Lung (tissue), 12 donors: Measurements from ENCODE around the gene NFASC. TPM values are rescaled to one million over a fixed set of nuclear protein-coding genes. Genes with fewer than 3 reads are reported as not detected.

Experiments
- ATAC-seq: fragments of 200-7000 bp; cut with Tn5 transposase; one replicate; pipeline ENCODE4 v1.9.1; 2020; ENCODE audit warnings: moderate number of reproducible peaks; ENCODE audit not compliant: insufficient read depth, low FRiP score
- DNase-seq, 3 donors: peaks; one replicate each; pipeline ENCODE4 v3.0.0-alpha.2; 2013 to 2017
- H3K27ac ChIP-seq, 2 donors: one replicate each; pipeline ENCODE4 v1.5.1; 2013; ENCODE audit warnings: mild to moderate bottlenecking in 2 of 2, moderate library complexity in 2 of 2, control low read depth in 1 of 2, inconsistent platforms in 1 of 2, low read depth in 1 of 2, low read length in 1 of 2
- H3K27me3 ChIP-seq, 3 donors: one replicate each; pipeline ENCODE4 v1.5.1; 2013; ENCODE audit warnings: low read length in 2 of 3; ENCODE audit not compliant: control insufficient read depth in 3 of 3, insufficient read depth in 3 of 3
- H3K36me3 ChIP-seq, 4 donors: one replicate each; pipeline ENCODE4 v1.5.1; 2013; ENCODE audit warnings: low read length in 4 of 4, mild to moderate bottlenecking in 1 of 4, moderate library complexity in 1 of 4; ENCODE audit not compliant: control insufficient read depth in 4 of 4, insufficient read depth in 4 of 4
- H3K4me1 ChIP-seq, 5 donors: one replicate each; pipeline ENCODE4 v1.5.1; 2013; ENCODE audit warnings: low read length in 5 of 5, mild to moderate bottlenecking in 2 of 5, moderate library complexity in 1 of 5; ENCODE audit not compliant: control insufficient read depth in 5 of 5, insufficient read depth in 5 of 5
- H3K4me3 ChIP-seq: one replicate; pipeline ENCODE4 v1.5.1; 2013; ENCODE audit warnings: mild to moderate bottlenecking, control low read depth, moderate library complexity
- H3K9ac ChIP-seq, 2 donors: one replicate each; pipeline ENCODE4 v1.5.1; 2013; ENCODE audit warnings: low read length in 2 of 2, control low read depth in 1 of 2; ENCODE audit not compliant: insufficient read depth in 1 of 2
- H3K9me3 ChIP-seq, 4 donors: one replicate each; pipeline ENCODE4 v1.5.1; 2013; ENCODE audit warnings: low read length in 3 of 4, mild to moderate bottlenecking in 1 of 4, moderate library complexity in 1 of 4; ENCODE audit not compliant: control insufficient read depth in 4 of 4, insufficient read depth in 3 of 4
- WGBS, 2 donors: extraction: QIAGEN DNeasy Blood & Tissue Kit; methylation state at CpG; one replicate each; pipeline ENCODE4 v1.1.7; 2013; 5-methylcytosine and 5-hydroxymethylcytosine counted together
- polyA plus RNA-seq, 2 donors: library from polyadenylated mRNA; stranded (reverse); fragments of 200-250 nt; gene quantifications; one replicate each; pipeline ENCODE4 v1.2.1, GENCODE V29; 2013
- total RNA-seq, 2 donors: library from RNA; depleted of rRNA in 1 of 2; stranded (reverse); fragments of >200 nt in 1 of 2; gene quantifications; one replicate each; pipeline ENCODE4 v1.2.1, GENCODE V29; 2014 to 2021
- TF ChIP-seq, protein P1 (sequence below): IDR thresholded peaks from 2 replicates; pipeline ENCODE4 v1.5.1; 2012; ENCODE audit warnings: mild to moderate bottlenecking; ENCODE audit errors: control extremely low read depth, extremely low read depth
- donor health status: control.
- donor health status: control.
- donor health status: Bipolar disorder and iron deficiency.
- donor health status: healthy.
- donor health status: DM: yes; HTN: yes; CAD: no.

Gene NFASC
- total and polyA plus RNA-seq, 4 donors = 1.8 to 11.2 (median 3.8) TPM

DNA sequence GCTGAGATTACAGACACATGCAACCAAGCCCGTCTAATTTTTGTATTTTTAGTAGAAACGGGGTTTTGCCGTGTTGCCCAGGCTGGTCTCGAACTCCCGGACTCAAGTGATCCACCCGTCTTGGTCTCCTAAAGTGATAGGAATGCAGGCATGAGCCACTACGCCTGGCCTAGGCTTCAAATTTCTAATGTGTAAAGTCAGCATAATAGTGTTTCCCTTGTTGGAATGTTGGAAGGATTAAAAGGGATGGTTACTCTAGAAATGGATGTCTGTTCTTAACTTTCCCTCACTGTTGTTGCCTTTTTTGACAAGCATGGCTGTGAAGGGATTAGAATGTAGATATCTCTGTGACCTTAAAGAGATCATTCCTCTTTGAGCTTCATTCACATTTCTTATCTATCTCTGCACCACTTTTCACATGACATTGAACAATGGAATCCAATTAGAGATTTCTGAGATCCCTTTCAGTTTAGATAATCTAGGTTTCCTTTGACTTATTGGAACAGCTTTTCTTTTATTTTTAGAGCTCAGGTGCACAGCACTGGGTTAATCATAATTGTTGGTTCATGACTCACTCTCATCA lies 33.7 kb downstream of the NFASC start:
- H3K27me3 ChIP-seq = peaks cover 0 to 2% (median 0%) of the 10 kb centered on the region in 3 donors
- H3K4me3 ChIP-seq = no peak overlapping the region
- no peaks in the 10 kb centered on the region for H3K4me1 ChIP-seq
- no peak for DNase-seq
- H3K27ac ChIP-seq = no peak overlapping the region
- no peak for ATAC-seq
- TF ChIP-seq, protein P1, sequence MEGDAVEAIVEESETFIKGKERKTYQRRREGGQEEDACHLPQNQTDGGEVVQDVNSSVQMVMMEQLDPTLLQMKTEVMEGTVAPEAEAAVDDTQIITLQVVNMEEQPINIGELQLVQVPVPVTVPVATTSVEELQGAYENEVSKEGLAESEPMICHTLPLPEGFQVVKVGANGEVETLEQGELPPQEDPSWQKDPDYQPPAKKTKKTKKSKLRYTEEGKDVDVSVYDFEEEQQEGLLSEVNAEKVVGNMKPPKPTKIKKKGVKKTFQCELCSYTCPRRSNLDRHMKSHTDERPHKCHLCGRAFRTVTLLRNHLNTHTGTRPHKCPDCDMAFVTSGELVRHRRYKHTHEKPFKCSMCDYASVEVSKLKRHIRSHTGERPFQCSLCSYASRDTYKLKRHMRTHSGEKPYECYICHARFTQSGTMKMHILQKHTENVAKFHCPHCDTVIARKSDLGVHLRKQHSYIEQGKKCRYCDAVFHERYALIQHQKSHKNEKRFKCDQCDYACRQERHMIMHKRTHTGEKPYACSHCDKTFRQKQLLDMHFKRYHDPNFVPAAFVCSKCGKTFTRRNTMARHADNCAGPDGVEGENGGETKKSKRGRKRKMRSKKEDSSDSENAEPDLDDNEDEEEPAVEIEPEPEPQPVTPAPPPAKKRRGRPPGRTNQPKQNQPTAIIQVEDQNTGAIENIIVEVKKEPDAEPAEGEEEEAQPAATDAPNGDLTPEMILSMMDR = no peak
- WGBS, 2 donors = 91 to 92% methylated on average over 7 of the region's 7 CpGs
- no peaks in the 10 kb centered on the region for H3K36me3 ChIP-seq
- H3K9ac ChIP-seq = no peak overlapping the region
- no peaks in the 10 kb centered on the region for H3K9me3 ChIP-seq

DNA sequence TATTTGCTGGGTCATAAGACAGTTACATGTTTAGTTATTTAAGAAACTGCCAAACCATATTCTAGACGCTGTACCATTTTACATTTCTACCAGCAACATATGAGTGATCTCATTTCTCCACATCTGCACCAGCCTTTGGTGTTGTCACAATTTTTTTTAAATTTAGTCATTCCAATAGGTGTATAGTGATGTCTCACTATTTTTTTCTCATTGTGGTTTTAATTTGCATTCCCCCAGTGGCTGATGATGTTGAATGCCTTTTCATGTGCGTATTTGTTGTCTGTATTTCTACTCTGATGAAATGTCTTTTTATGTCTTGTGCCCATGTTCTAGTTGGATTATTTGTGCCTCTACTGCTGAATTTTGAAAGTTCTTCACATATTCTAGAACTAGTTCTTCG lies 38.4 kb downstream of the NFASC start:
- 88 to 96% methylated on average over 3 of the region's 3 CpGs for WGBS, 2 donors
- no peak for ATAC-seq

DNA sequence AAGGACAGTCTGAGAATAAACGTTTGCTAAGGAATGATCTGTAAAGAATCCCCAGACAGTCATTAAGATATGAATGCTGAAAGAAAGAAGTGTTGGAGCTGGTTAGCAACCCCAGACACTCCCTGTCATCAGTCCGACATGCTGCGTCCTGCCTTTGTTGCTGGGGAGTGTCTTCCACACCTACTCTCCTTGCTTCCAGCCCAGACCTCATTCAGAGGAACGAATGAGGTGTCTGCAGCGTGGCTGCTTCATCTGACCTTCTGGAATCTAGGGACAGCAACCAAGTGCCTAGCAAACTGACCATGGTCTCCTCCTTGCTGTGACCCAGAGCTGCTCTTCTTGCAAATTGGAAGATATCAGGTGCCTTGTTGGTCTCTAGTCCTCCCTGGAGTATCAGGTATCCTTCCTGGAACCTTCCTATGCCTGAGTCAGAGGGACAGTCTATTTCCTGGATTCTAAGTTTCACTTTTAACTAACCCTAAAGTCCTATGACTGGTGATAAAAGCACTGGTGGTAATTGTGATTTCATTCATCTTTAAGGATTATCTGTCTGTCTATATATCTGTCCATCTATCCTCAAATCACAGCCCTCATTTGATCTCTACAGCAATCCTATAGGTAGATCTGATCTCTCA lies 45.3 kb downstream of the NFASC start:
- no peaks in the 10 kb centered on the region for H3K4me1 ChIP-seq
- H3K9ac ChIP-seq = no peak overlapping the region
- TF ChIP-seq, protein P1 = no peak
- DNase-seq (no peak), ATAC-seq (no peak)
- H3K9me3 ChIP-seq = no peaks in the 10 kb centered on the region
- 54 to 71% methylated on average over 5 of the region's 5 CpGs for WGBS, 2 donors
- no peak overlapping the region for H3K27ac ChIP-seq
- no peaks in the 10 kb centered on the region for H3K36me3 ChIP-seq
- H3K27me3 ChIP-seq = no peaks in the 10 kb centered on the region
- no peak overlapping the region for H3K4me3 ChIP-seq

More for the DNA sequence above, 38.4 kb downstream of the NFASC start:
- no peak for DNase-seq
- Histone ChIP-seq H3K27ac (no peak overlapping the region), H3K27me3 (no peaks in the 10 kb centered on the region), H3K9me3 (no peaks in the 10 kb centered on the region), H3K4me1 (no peaks in the 10 kb centered on the region), H3K36me3 (no peaks in the 10 kb centered on the region), H3K9ac (no peak overlapping the region), H3K4me3 (no peak overlapping the region)
- TF ChIP-seq, protein P1 = no peak
